Astrocyte (in vitro differentiated cells and primary cell): ENCODE data around the gene FLYWCH1. TPM values are rescaled to one million over a fixed set of nuclear protein-coding genes. Genes with fewer than 3 reads are reported as not detected.

Source experiments
- DNase-seq: peaks from one replicate; pipeline ENCODE4 v3.0.0-alpha.2; 2010; ENCODE audit warnings: low read depth
- FAIRE-seq: peaks from 2 replicates; lab custom pipeline; 2011; peaks lifted over from hg19 to GRCh38; lab: Jason Lieb, UNC
- H2AFZ ChIP-seq: 2 replicates; pipeline ENCODE4 v1.6.0; 2012; ENCODE audit warnings: low read depth, low read length, inconsistent platforms
- H3K27ac ChIP-seq: 2 replicates; pipeline ENCODE4 v1.5.1; 2011; ENCODE audit warnings: low read depth, low read length, inconsistent platforms
- H3K27me3 ChIP-seq: 2 replicates; pipeline ENCODE4 v1.6.0; 2011; ENCODE audit warnings: low read length, inconsistent platforms; ENCODE audit not compliant: insufficient read depth
- H3K36me3 ChIP-seq: 2 replicates; pipeline ENCODE4 v1.5.1; 2011; ENCODE audit warnings: low read length, inconsistent platforms; ENCODE audit not compliant: insufficient read depth
- H3K4me1 ChIP-seq: 2 replicates; pipeline ENCODE4 v1.5.1; 2011; ENCODE audit warnings: low read length, inconsistent platforms; ENCODE audit not compliant: insufficient read depth
- H3K4me2 ChIP-seq: 2 replicates; pipeline ENCODE4 v1.6.0; 2012; ENCODE audit warnings: low read length, inconsistent platforms
- H3K4me3 ChIP-seq: 2 replicates; pipeline ENCODE4 v1.5.1; 2011; ENCODE audit warnings: low read depth, mild to moderate bottlenecking, low read length, inconsistent platforms; ENCODE audit not compliant: insufficient read depth
- H3K79me2 ChIP-seq: 2 replicates; pipeline ENCODE4 v1.6.0; 2012; ENCODE audit warnings: mild to moderate bottlenecking, low read length, inconsistent platforms; ENCODE audit not compliant: insufficient read depth
- H3K9ac ChIP-seq: 2 replicates; pipeline ENCODE4 v1.6.0; 2012; ENCODE audit warnings: mild to moderate bottlenecking, low read length, inconsistent platforms
- H3K9me3 ChIP-seq: 2 replicates; pipeline ENCODE4 v1.5.1; 2012; ENCODE audit warnings: low read depth, mild to moderate bottlenecking, low read length, inconsistent platforms; ENCODE audit not compliant: insufficient read depth
- H4K20me1 ChIP-seq: 2 replicates; pipeline ENCODE4 v1.6.0; 2012; ENCODE audit warnings: low read length, inconsistent platforms; ENCODE audit not compliant: insufficient read depth
- H3K27ac Mint-ChIP-seq: one replicate; pipeline ENCODE4 v1.8.0; 2021; ENCODE audit warnings: mild to moderate bottlenecking, mixed read lengths; ENCODE audit not compliant: unreplicated experiment
- H3K27me3 Mint-ChIP-seq: one replicate; pipeline ENCODE4 v1.8.0; 2021; ENCODE audit warnings: low read depth, mixed read lengths; ENCODE audit not compliant: unreplicated experiment
- H3K36me3 Mint-ChIP-seq: one replicate; pipeline ENCODE4 v1.8.0; 2021; ENCODE audit warnings: low read depth, mixed read lengths; ENCODE audit not compliant: unreplicated experiment
- H3K4me1 Mint-ChIP-seq: one replicate; pipeline ENCODE4 v1.8.0; 2021; ENCODE audit warnings: low read depth, mixed read lengths; ENCODE audit not compliant: unreplicated experiment
- H3K4me3 Mint-ChIP-seq: one replicate; pipeline ENCODE4 v1.8.0; 2021; ENCODE audit warnings: mild to moderate bottlenecking, moderate library complexity, mixed read lengths; ENCODE audit not compliant: unreplicated experiment
- H3K9me3 Mint-ChIP-seq: one replicate; pipeline ENCODE4 v1.8.0; 2021; ENCODE audit warnings: mild to moderate bottlenecking, mixed read lengths; ENCODE audit not compliant: unreplicated experiment
- EZH2 ChIP-seq: IDR thresholded peaks from 2 replicates; pipeline ENCODE4 v1.6.1; 2012; ENCODE audit warnings: mild to moderate bottlenecking, low read length, inconsistent platforms; ENCODE audit not compliant: insufficient read depth
- total RNA-seq: library from RNA; stranded (reverse); gene quantifications from 2 replicates; pipeline ENCODE4 v1.2.1, GENCODE V29; 2021
- TF ChIP-seq, protein P1 (sequence below): IDR thresholded peaks from 2 replicates; pipeline ENCODE4 v1.5.1; 2011; ENCODE audit warnings: low read depth, mild to moderate bottlenecking, inconsistent platforms, low read length, moderate library complexity; ENCODE audit not compliant: insufficient read depth

Gene FLYWCH1
- total RNA-seq, 1 donor from 2014 or later, result 58.9 TPM

GRCh38 chr16:2949705-2950352 lies 38.1 kb downstream of the FLYWCH1 start:
- H3K27ac ChIP-seq, result no peak overlapping the region
- peaks cover 3% of the 10 kb centered on the region for H3K27me3 Mint-ChIP-seq
- H3K9ac ChIP-seq, result no peak overlapping the region
- H4K20me1 ChIP-seq, result no peaks in the 10 kb centered on the region
- no peak overlapping the region for H2AFZ ChIP-seq
- TF ChIP-seq, protein P1, sequence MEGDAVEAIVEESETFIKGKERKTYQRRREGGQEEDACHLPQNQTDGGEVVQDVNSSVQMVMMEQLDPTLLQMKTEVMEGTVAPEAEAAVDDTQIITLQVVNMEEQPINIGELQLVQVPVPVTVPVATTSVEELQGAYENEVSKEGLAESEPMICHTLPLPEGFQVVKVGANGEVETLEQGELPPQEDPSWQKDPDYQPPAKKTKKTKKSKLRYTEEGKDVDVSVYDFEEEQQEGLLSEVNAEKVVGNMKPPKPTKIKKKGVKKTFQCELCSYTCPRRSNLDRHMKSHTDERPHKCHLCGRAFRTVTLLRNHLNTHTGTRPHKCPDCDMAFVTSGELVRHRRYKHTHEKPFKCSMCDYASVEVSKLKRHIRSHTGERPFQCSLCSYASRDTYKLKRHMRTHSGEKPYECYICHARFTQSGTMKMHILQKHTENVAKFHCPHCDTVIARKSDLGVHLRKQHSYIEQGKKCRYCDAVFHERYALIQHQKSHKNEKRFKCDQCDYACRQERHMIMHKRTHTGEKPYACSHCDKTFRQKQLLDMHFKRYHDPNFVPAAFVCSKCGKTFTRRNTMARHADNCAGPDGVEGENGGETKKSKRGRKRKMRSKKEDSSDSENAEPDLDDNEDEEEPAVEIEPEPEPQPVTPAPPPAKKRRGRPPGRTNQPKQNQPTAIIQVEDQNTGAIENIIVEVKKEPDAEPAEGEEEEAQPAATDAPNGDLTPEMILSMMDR, result no peak
- no peak for TF ChIP-seq EZH2
- no peak overlapping the region for H3K4me3 Mint-ChIP-seq
- no peak overlapping the region for H3K27ac Mint-ChIP-seq
- H3K9me3 Mint-ChIP-seq, result no peaks in the 10 kb centered on the region
- H3K4me2 ChIP-seq, result no peak overlapping the region
- H3K9me3 ChIP-seq, result no peaks in the 10 kb centered on the region
- H3K4me1 Mint-ChIP-seq, result no peaks in the 10 kb centered on the region
- no peak for DNase-seq
- H3K4me3 ChIP-seq, result no peak overlapping the region
- H3K36me3 Mint-ChIP-seq, result peaks cover 19% of the 10 kb centered on the region
- H3K36me3 ChIP-seq, result no peaks in the 10 kb centered on the region
- FAIRE-seq, result no peak
- H3K79me2 ChIP-seq, result no peaks in the 10 kb centered on the region
- H3K27me3 ChIP-seq, result no peaks in the 10 kb centered on the region
- H3K4me1 ChIP-seq, result no peaks in the 10 kb centered on the region

DNA sequence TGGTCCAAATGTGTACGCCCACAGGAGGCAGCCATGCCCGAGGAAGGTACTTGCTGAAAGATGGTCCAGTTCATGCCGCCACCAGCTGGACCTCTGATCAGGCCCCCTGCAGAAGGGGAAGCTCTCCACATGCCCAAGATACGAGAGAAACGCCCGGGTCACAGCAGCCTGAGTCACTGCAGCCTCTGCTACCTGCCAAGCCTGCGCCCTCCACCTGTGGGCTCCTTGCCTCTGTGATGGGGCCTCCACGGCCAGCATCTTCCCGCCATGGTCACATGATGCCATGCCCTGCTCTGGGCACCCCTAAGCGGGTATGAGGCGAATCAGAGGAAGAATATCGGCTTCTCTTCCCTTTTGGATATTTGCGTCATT lies 38.6 kb downstream of the FLYWCH1 start:
- no peaks in the 10 kb centered on the region for H3K27me3 ChIP-seq
- H3K27me3 Mint-ChIP-seq, result peaks cover 3% of the 10 kb centered on the region
- no peak overlapping the region for H3K9ac ChIP-seq
- no peaks in the 10 kb centered on the region for H3K9me3 Mint-ChIP-seq
- H3K36me3 Mint-ChIP-seq, result peaks cover 19% of the 10 kb centered on the region
- H2AFZ ChIP-seq, result no peak overlapping the region
- FAIRE-seq (no peak), DNase-seq (no peak)
- H3K79me2 ChIP-seq, result no peaks in the 10 kb centered on the region
- no peak overlapping the region for H3K4me3 ChIP-seq
- no peak overlapping the region for H3K27ac ChIP-seq
- no peaks in the 10 kb centered on the region for H4K20me1 ChIP-seq
- H3K4me1 ChIP-seq, result no peaks in the 10 kb centered on the region
- H3K4me2 ChIP-seq, result no peak overlapping the region
- no peaks in the 10 kb centered on the region for H3K36me3 ChIP-seq
- no peaks in the 10 kb centered on the region for H3K4me1 Mint-ChIP-seq
- TF ChIP-seq, protein P1, result no peak
- TF ChIP-seq EZH2, result no peak
- no peak overlapping the region for H3K4me3 Mint-ChIP-seq
- H3K9me3 ChIP-seq, result no peaks in the 10 kb centered on the region
- H3K27ac Mint-ChIP-seq, result no peak overlapping the region

DNA sequence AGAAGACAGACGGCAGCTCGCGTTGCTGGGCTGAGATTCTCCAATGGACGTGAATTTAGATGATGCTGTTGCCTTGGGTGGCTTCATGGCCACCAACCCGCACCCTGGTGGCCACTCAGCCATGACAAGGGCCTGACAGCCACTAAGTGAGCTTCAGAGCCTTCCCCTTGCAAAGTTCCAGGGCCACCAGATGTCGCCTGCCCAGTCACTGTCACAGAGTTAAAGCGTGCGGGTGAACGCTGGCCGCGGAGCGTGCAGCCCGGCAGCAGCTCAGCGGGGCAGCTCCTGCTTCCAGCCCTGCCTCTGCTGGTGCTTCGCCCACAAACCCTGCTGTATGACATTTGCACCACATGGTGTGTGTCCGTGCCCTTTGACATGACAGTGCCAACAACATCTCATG lies 39.0 kb downstream of the FLYWCH1 start:
- no peaks in the 10 kb centered on the region for H4K20me1 ChIP-seq
- no peaks in the 10 kb centered on the region for H3K9me3 Mint-ChIP-seq
- H3K4me1 ChIP-seq, result no peaks in the 10 kb centered on the region
- H3K4me3 ChIP-seq, result no peak overlapping the region
- no peaks in the 10 kb centered on the region for H3K36me3 ChIP-seq
- no peak overlapping the region for H2AFZ ChIP-seq
- no peak overlapping the region for H3K4me3 Mint-ChIP-seq
- no peak overlapping the region for H3K9ac ChIP-seq
- no peak overlapping the region for H3K4me2 ChIP-seq
- DNase-seq, result no peak
- H3K27ac ChIP-seq, result no peak overlapping the region
- TF ChIP-seq, protein P1, result no peak
- no peak for TF ChIP-seq EZH2
- H3K27me3 ChIP-seq, result no peaks in the 10 kb centered on the region
- no peaks in the 10 kb centered on the region for H3K4me1 Mint-ChIP-seq
- no peaks in the 10 kb centered on the region for H3K79me2 ChIP-seq
- H3K27me3 Mint-ChIP-seq, result peaks cover 3% of the 10 kb centered on the region
- H3K9me3 ChIP-seq, result no peaks in the 10 kb centered on the region
- FAIRE-seq, result no peak
- H3K36me3 Mint-ChIP-seq, result peaks cover 19% of the 10 kb centered on the region
- no peak overlapping the region for H3K27ac Mint-ChIP-seq
